Vagina (tissue), 2 donors: ENCODE results near the gene SAFB.

Experiments used
- POLR2A ChIP-seq, 2 donors: fragments of 450-650 bp; IDR thresholded peaks; one replicate each; pipeline ENCODE4 v1.6.1; 2017; ENCODE audit warnings: antibody characterized with exemption in 2 of 2, mild to moderate bottlenecking in 2 of 2, moderate library complexity in 2 of 2
- TF ChIP-seq, protein P1 (sequence below), 3 experiments: fragments of 450-650 bp in 2 of 3; fragments of 200-600 bp in 1 of 3; sonication (generic) in 1 of 3; IDR thresholded peaks; one replicate each; pipeline ENCODE4 v1.5.1; 2017 to 2019; ENCODE audit warnings: antibody characterized with exemption in 3 of 3, mild to moderate bottlenecking in 2 of 3, moderate library complexity in 2 of 3

DNA sequence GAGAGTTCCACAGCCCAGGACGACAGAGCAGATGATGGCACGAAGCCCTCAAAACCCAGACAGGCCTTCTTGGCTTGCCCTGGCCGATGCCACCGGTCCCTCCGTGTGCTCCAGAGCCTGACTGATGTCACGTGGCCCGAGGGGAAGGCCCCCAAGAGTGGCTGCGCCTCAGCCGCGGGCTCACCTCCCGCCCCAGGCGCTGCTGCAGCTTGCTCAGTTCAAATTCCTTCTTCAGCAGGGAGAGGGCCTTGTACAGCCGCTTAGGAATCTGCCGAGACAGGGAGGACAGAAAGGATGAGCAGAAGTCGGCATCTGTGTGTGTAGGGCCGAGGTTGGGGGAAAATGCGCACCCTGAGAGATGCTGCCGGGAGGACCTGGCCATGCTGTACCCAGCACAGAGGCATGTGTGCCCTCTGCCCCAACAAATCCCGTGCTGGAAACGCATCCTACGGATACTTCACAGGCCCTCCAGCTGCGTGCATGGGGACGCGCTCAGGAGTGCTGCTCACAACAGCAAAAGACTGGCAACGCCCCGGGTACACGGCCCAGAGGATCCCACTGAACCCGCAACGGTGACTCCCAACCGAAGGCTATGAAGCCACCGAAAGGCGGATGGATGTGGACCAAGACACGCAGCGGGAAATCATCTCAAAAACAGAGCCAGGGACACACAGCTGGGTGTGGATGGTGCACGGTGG is 84.1 kb downstream of the SAFB start:
- TF ChIP-seq, protein P1, sequence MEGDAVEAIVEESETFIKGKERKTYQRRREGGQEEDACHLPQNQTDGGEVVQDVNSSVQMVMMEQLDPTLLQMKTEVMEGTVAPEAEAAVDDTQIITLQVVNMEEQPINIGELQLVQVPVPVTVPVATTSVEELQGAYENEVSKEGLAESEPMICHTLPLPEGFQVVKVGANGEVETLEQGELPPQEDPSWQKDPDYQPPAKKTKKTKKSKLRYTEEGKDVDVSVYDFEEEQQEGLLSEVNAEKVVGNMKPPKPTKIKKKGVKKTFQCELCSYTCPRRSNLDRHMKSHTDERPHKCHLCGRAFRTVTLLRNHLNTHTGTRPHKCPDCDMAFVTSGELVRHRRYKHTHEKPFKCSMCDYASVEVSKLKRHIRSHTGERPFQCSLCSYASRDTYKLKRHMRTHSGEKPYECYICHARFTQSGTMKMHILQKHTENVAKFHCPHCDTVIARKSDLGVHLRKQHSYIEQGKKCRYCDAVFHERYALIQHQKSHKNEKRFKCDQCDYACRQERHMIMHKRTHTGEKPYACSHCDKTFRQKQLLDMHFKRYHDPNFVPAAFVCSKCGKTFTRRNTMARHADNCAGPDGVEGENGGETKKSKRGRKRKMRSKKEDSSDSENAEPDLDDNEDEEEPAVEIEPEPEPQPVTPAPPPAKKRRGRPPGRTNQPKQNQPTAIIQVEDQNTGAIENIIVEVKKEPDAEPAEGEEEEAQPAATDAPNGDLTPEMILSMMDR (IDR thresholded peaks at IDR 0.05): no peak
- TF ChIP-seq POLR2A (IDR thresholded peaks at IDR 0.05): no peak
